Measurements from ENCODE around the gene FKBP3. TPM values are rescaled to one million over a fixed set of nuclear protein-coding genes. Genes with fewer than 3 reads are reported as not detected.

The FKBP3 gene
- polyA plus RNA-seq, 1 experiment, result 8.9 TPM

GRCh38 chr14:45073231-45073879 is 60.9 kb downstream of the FKBP3 start:
- no peak for TF ChIP-seq CTCF (IDR thresholded peaks at IDR 0.05; ENCODE audit: insufficient read depth, low read depth, low read length)
- ChIA-PET CTCF (no interaction called here), POLR2A (no interaction called here)
- H3K4me3 ChIP-seq (ENCODE audit: low read depth, low read length), result no peak overlapping the region
- no peaks in the 10 kb centered on the region for H3K27me3 ChIP-seq (ENCODE audit: control insufficient read depth, insufficient read depth, low read length)
- no peaks in the 10 kb centered on the region for H3K36me3 ChIP-seq (ENCODE audit: control insufficient read depth, insufficient read depth, low read length)
- DNase-seq (ENCODE audit: low read depth), result no peak

DNA sequence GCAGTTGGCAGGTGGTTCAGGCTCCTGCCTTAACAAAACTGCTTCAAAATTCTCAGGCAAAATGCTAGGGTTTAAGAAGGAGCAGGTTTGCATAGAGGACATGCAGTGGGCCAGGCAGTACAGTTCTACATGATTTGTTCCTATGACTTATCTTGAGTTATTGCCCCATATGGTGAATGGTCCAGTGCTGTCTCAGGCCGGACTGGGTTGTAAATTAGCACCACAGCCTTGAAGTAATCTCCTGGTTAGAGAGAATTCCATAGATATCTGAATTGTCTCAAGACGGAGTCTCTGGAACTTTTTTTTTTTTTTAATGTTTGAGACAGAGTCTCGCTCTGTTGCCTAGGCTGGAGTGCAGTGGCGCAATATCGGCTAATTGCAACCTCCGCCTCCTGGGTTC is 62.2 kb downstream of the FKBP3 start:
- ChIA-PET CTCF (no interaction called here), POLR2A (no interaction called here)
- no peaks in the 10 kb centered on the region for H3K36me3 ChIP-seq (ENCODE audit: control insufficient read depth, insufficient read depth, low read length)
- DNase-seq (ENCODE audit: low read depth), result no peak
- H3K4me3 ChIP-seq (ENCODE audit: low read depth, low read length), result no peak overlapping the region
- no peaks in the 10 kb centered on the region for H3K27me3 ChIP-seq (ENCODE audit: control insufficient read depth, insufficient read depth, low read length)
- TF ChIP-seq CTCF (IDR thresholded peaks at IDR 0.05; ENCODE audit: insufficient read depth, low read depth, low read length), result no peak

- CTCF ChIA-PET, result interaction anchor here (1.1 kb wide), 1 partner anchor 91 kb away, joined by 3 read pairs; no protein-coding TSS in a partner anchor
- POLR2A ChIA-PET, result no interaction called here
- H3K4me3 ChIP-seq (ENCODE audit: low read depth, low read length), result no peak overlapping the region
- no peaks in the 10 kb centered on the region for H3K36me3 ChIP-seq (ENCODE audit: control insufficient read depth, insufficient read depth, low read length)
- no peak for TF ChIP-seq CTCF (IDR thresholded peaks at IDR 0.05; ENCODE audit: insufficient read depth, low read depth, low read length)
- DNase-seq (ENCODE audit: low read depth), result no peak
- H3K27me3 ChIP-seq (ENCODE audit: control insufficient read depth, insufficient read depth, low read length), result no peaks in the 10 kb centered on the region
These were observed 64.1 kb downstream of the FKBP3 start for GRCh38 chr14:45070215-45070614.

DNA sequence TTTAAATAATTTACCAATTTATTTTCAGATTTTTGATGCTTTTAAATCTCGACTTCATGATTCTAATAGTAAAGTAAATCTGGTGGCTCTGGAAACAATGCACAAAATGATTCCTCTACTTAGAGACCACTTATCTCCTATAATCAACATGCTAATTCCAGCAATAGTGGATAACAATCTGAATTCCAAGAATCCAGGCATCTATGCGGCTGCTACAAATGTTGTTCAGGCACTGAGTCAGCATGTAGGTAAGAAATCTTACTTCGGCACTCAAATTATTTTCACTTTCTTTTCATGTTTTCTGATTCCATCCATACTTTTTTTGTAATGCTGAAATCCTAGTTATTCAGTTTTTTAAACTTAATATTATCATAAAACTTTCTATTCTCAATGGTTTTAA is 65.9 kb downstream of the FKBP3 start:
- Histone ChIP-seq H3K27me3 (ENCODE audit: control insufficient read depth, insufficient read depth, low read length) (no peaks in the 10 kb centered on the region), H3K4me3 (ENCODE audit: low read depth, low read length) (no peak overlapping the region), H3K36me3 (ENCODE audit: control insufficient read depth, insufficient read depth, low read length) (no peaks in the 10 kb centered on the region)
- DNase-seq (ENCODE audit: low read depth), result no peak
- no peak for TF ChIP-seq CTCF (IDR thresholded peaks at IDR 0.05; ENCODE audit: insufficient read depth, low read depth, low read length)
- ChIA-PET CTCF (no interaction called here), POLR2A (no interaction called here)

DNA sequence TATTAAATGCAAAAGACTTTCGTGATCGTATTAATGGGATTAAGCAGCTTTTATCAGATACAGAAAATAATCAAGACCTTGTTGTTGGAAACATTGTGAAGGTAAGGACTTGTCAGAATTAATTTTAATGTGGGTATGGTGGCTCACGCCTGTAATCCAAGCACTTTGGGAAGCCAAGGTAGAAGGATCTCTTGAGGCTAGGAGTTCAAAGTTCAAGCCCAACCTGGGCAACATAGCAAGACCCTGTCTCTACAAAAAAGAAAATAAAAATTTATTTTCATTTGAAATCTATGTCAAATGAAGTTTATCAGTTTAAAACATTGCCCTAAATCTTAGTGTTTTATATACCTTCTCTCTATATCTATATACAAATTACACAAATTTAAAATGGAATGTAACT is 67.6 kb downstream of the FKBP3 start:
- Histone ChIP-seq H3K36me3 (ENCODE audit: control insufficient read depth, insufficient read depth, low read length) (no peaks in the 10 kb centered on the region), H3K4me3 (ENCODE audit: low read depth, low read length) (no peak overlapping the region), H3K27me3 (ENCODE audit: control insufficient read depth, insufficient read depth, low read length) (no peaks in the 10 kb centered on the region)
- TF ChIP-seq CTCF (IDR thresholded peaks at IDR 0.05; ENCODE audit: insufficient read depth, low read depth, low read length), result no peak
- no peak for DNase-seq (ENCODE audit: low read depth)
- ChIA-PET CTCF (interaction anchor here (0.6 to 1.3 kb wide), 3 partner anchors 9 to 191 kb away, joined by 3 to 5 read pairs (median 3); no protein-coding TSS in a partner anchor), POLR2A (no interaction called here)

Data from BJ (cell line).